IPS-NIHi11 (cell line): Measurements from ENCODE around the gene PBX3.
"Not testable (repeated sequence)": the region's sequence is repeated elsewhere in the genome, so short reads cannot be mapped to it uniquely, and the experiment has no call there.

Experiments
- DNase-seq: peaks from one replicate; pipeline ENCODE4 v3.0.0; 2012; ENCODE audit warnings: mixed read lengths, low spot score

The PBX3 gene

GRCh38 chr9:125778538-125779219 lies 31.5 kb downstream of the PBX3 start:
- DNase-seq = not testable (repeated sequence)

- DNase-seq = not testable (repeated sequence)
Measured at GRCh38 chr9:125779220-125779565, 32.0 kb downstream of the PBX3 start.

- no peak for DNase-seq
Measured at GRCh38 chr9:125782718-125783117, 35.5 kb downstream of the PBX3 start.

- no peak for DNase-seq
Measured at GRCh38 chr9:125784286-125785049, 37.3 kb downstream of the PBX3 start.

GRCh38 chr9:125785248-125785751 lies 38.1 kb downstream of the PBX3 start:
- no peak for DNase-seq

- DNase-seq = no peak
Measured at GRCh38 chr9:125787715-125788114, 40.5 kb downstream of the PBX3 start.

- DNase-seq = no peak
Measured at GRCh38 chr9:125789196-125789595, 42.0 kb downstream of the PBX3 start.

- DNase-seq = no peak
Measured at GRCh38 chr9:125794708-125795107, 47.5 kb downstream of the PBX3 start.

GRCh38 chr9:125795970-125796596 lies 48.9 kb downstream of the PBX3 start:
- no peak for DNase-seq

GRCh38 chr9:125797930-125798329 lies 50.8 kb downstream of the PBX3 start:
- DNase-seq = no peak

GRCh38 chr9:125803526-125803925 lies 56.4 kb downstream of the PBX3 start:
- no peak for DNase-seq

- DNase-seq = no peak
Measured at GRCh38 chr9:125805057-125805456, 57.9 kb downstream of the PBX3 start.

- DNase-seq = no peak
Measured at GRCh38 chr9:125805586-125805985, 58.4 kb downstream of the PBX3 start.

- no peak for DNase-seq
Measured at GRCh38 chr9:125807079-125807478, 59.9 kb downstream of the PBX3 start.

GRCh38 chr9:125810161-125810560 lies 63.0 kb downstream of the PBX3 start:
- DNase-seq = no peak

- no peak for DNase-seq
Measured at GRCh38 chr9:125811002-125811401, 63.8 kb downstream of the PBX3 start.

GRCh38 chr9:125812403-125812802 lies 65.2 kb downstream of the PBX3 start:
- no peak for DNase-seq

GRCh38 chr9:125815568-125815967 lies 68.4 kb downstream of the PBX3 start:
- DNase-seq = peak; percentile 28

GRCh38 chr9:125816321-125816720 lies 69.1 kb downstream of the PBX3 start:
- no peak for DNase-seq

- no peak for DNase-seq
Measured at GRCh38 chr9:125820100-125820804, 73.1 kb downstream of the PBX3 start.

GRCh38 chr9:125821078-125821477 lies 73.9 kb downstream of the PBX3 start:
- no peak for DNase-seq

GRCh38 chr9:125822160-125822559 lies 75.0 kb downstream of the PBX3 start:
- DNase-seq = no peak
